ENCODE results near the gene ENHO. TPM values are rescaled to one million over a fixed set of nuclear protein-coding genes. Genes with fewer than 3 reads are reported as not detected.

The ENHO gene
- polyA plus RNA-seq, 3 donors = 2.3 to 3.2 (median 2.7) TPM

DNA sequence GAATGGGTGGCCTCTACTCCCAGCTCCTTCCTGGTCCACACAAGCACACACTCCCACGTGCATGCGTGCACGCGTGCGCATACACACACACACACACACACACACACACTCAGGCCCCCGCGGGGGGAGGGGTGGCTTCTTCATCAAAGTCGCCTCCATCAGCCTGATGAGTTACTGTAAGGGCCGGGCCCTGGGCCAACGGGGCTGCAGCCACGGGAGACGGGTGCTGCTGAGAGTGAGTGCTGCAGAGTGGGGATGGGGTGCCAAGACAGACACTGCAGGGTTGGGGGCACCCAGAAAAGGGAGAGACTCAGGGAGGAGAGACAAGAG, 48.7 kb upstream of the ENHO start:
- no peak overlapping the region for H3K4me3 ChIP-seq (replicated peaks in 1 of 3; ENCODE audit: low read depth in 2 of 3, low read length in 3 of 3)
- no peaks in the 10 kb centered on the region for H3K79me2 ChIP-seq (ENCODE audit: insufficient read depth, low read length)
- H3K36me3 ChIP-seq (replicated peaks in 1 of 2; ENCODE audit: control insufficient read depth in 1 of 2, insufficient read depth in 2 of 2, low read length in 2 of 2) = no peaks in the 10 kb centered on the region
- 78% methylated on average over 3 of the region's 12 CpGs for WGBS (ENCODE audit: insufficient coverage)
- H2AFZ ChIP-seq (ENCODE audit: insufficient read depth, low read depth, low read length, poor library complexity, severe bottlenecking) = no peak overlapping the region
- peaks cover 0 to 3% of the 10 kb centered on the region in 2 donors for H3K9me3 ChIP-seq (replicated peaks in 1 of 2; ENCODE audit: control insufficient read depth in 1 of 2, insufficient read depth in 1 of 2, low read length in 2 of 2)
- H3K4me2 ChIP-seq (replicated peaks; ENCODE audit: extremely low read depth, low read length, poor library complexity, severe bottlenecking) = no peak overlapping the region
- Mint-ChIP-seq H3K27ac (no peak overlapping the region), H3K4me1 (no peaks in the 10 kb centered on the region), H3K27me3 (ENCODE audit: low read depth in 3 of 3) (peaks cover 29 to 36% (median 30%) of the 10 kb centered on the region in 3 donors), H3K36me3 (no peaks in the 10 kb centered on the region), H3K4me3 (no peak overlapping the region), H3K9me3 (peaks cover 0 to 2% (median 0%) of the 10 kb centered on the region in 7 donors)
- intact Hi-C loops (cut with micrococcal nuclease) = no loop called here
- H3K4me1 ChIP-seq (ENCODE audit: control insufficient read depth in 1 of 2, insufficient read depth in 2 of 2, low read length in 2 of 2) = no peaks in the 10 kb centered on the region
- H4K20me1 ChIP-seq (ENCODE audit: insufficient read depth, low read length) = no peaks in the 10 kb centered on the region
- H3K9ac ChIP-seq (ENCODE audit: insufficient read depth, low read length, poor library complexity, severe bottlenecking) = no peak overlapping the region
- H3K27me3 ChIP-seq (ENCODE audit: control insufficient read depth in 2 of 2, insufficient read depth in 2 of 2, low read length in 2 of 2) = peaks cover 2 to 13% of the 10 kb centered on the region in 2 donors
- DNase-seq = no peak
- TF ChIP-seq, protein P1, sequence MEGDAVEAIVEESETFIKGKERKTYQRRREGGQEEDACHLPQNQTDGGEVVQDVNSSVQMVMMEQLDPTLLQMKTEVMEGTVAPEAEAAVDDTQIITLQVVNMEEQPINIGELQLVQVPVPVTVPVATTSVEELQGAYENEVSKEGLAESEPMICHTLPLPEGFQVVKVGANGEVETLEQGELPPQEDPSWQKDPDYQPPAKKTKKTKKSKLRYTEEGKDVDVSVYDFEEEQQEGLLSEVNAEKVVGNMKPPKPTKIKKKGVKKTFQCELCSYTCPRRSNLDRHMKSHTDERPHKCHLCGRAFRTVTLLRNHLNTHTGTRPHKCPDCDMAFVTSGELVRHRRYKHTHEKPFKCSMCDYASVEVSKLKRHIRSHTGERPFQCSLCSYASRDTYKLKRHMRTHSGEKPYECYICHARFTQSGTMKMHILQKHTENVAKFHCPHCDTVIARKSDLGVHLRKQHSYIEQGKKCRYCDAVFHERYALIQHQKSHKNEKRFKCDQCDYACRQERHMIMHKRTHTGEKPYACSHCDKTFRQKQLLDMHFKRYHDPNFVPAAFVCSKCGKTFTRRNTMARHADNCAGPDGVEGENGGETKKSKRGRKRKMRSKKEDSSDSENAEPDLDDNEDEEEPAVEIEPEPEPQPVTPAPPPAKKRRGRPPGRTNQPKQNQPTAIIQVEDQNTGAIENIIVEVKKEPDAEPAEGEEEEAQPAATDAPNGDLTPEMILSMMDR (IDR thresholded peaks at IDR 0.05) = no peak
- H3K27ac ChIP-seq (ENCODE audit: low read depth in 1 of 2, low read length in 2 of 2) = no peak overlapping the region

DNA sequence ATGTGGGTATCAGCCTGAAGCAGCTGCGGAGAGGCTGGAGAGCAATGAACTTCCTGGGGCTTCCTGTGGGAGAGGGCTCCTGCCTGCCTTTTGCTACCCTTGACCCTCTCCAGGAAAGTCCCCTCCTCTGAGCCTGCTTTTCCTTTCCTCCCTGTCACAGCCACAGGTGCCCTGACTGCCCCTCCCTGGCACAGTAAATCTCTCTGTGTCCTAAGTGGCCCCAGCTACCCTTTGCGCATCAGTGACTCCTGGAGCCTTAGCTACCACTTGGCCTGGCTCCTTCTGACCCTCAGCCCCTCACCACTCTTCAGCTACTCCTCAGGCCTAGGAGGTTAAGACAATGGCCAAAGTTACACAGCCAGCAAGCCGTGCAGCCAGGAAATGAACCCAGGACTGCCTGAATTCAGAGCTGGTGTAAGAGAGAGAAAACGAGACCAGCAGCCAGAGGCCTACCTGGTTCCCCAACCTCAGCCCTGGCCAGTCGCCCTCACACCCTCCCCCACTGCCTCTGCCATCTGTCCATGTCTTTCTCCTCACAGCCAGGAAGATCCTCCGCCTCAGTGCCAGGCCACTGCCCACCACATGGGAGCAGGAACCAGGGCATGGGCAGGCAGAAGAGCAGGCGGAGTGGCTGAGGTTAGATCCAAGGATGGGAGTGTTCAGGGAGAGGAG, 48.2 kb upstream of the ENHO start:
- WGBS (ENCODE audit: insufficient coverage) = 73% methylated on average over 3 of the region's 7 CpGs
- TF ChIP-seq, protein P1 (IDR thresholded peaks at IDR 0.05) = no peak
- Mint-ChIP-seq H3K4me1 (no peaks in the 10 kb centered on the region), H3K27ac (no peak overlapping the region), H3K9me3 (peaks cover 0 to 2% (median 0%) of the 10 kb centered on the region in 7 donors), H3K4me3 (no peak overlapping the region), H3K36me3 (no peaks in the 10 kb centered on the region), H3K27me3 (ENCODE audit: low read depth in 3 of 3) (peaks cover 24 to 34% (median 25%) of the 10 kb centered on the region in 3 donors)
- Histone ChIP-seq H4K20me1 (ENCODE audit: insufficient read depth, low read length) (no peaks in the 10 kb centered on the region), H3K9ac (ENCODE audit: insufficient read depth, low read length, poor library complexity, severe bottlenecking) (no peak overlapping the region), H3K79me2 (ENCODE audit: insufficient read depth, low read length) (no peaks in the 10 kb centered on the region), H3K4me2 (replicated peaks; ENCODE audit: extremely low read depth, low read length, poor library complexity, severe bottlenecking) (no peak overlapping the region), H2AFZ (ENCODE audit: insufficient read depth, low read depth, low read length, poor library complexity, severe bottlenecking) (no peak overlapping the region), H3K27me3 (ENCODE audit: control insufficient read depth in 2 of 2, insufficient read depth in 2 of 2, low read length in 2 of 2) (peaks cover 0 to 8% of the 10 kb centered on the region in 2 donors), H3K4me1 (ENCODE audit: control insufficient read depth in 1 of 2, insufficient read depth in 2 of 2, low read length in 2 of 2) (no peaks in the 10 kb centered on the region), H3K27ac (ENCODE audit: low read depth in 1 of 2, low read length in 2 of 2) (no peak overlapping the region), H3K36me3 (replicated peaks in 1 of 2; ENCODE audit: control insufficient read depth in 1 of 2, insufficient read depth in 2 of 2, low read length in 2 of 2) (no peaks in the 10 kb centered on the region), H3K4me3 (replicated peaks in 1 of 3; ENCODE audit: low read depth in 2 of 3, low read length in 3 of 3) (no peak overlapping the region), H3K9me3 (replicated peaks in 1 of 2; ENCODE audit: control insufficient read depth in 1 of 2, insufficient read depth in 1 of 2, low read length in 2 of 2) (no peaks in the 10 kb centered on the region)
- DNase-seq = no peak
- intact Hi-C loops (cut with micrococcal nuclease) = no loop called here

Data from CD14-positive monocyte (primary cell).